ENCODE data around the gene EXOC2.

- TF ChIP-seq ATF3 (CRISPR knock-in tag; conservative IDR thresholded peaks at IDR 0.05) = no peak
- no peak for TF ChIP-seq CTCF (IDR thresholded peaks at IDR 0.05)
- no peak for TF ChIP-seq HMGA2 (CRISPR knock-in tag; IDR thresholded peaks at IDR 0.05)
- TF ChIP-seq ZMAT4 (CRISPR knock-in tag; IDR thresholded peaks at IDR 0.05) = no peak
- no peak for TF ChIP-seq STAT6 (CRISPR knock-in tag; conservative IDR thresholded peaks at IDR 0.05; ENCODE audit: low read depth)
- no peak for TF ChIP-seq FOXJ3 (CRISPR knock-in tag; IDR thresholded peaks at IDR 0.05; ENCODE audit: borderline replicate concordance)
- TF ChIP-seq JUN (CRISPR knock-in tag; IDR thresholded peaks at IDR 0.05) = no peak
- TF ChIP-seq HMGXB4 (CRISPR knock-in tag; IDR thresholded peaks at IDR 0.05) = no peak
- no peak for TF ChIP-seq KAT7 (CRISPR knock-in tag; IDR thresholded peaks at IDR 0.05; ENCODE audit: borderline replicate concordance)
- TF ChIP-seq ZSCAN18 (CRISPR knock-in tag; IDR thresholded peaks at IDR 0.05) = no peak
- no peak for TF ChIP-seq CREB1 (CRISPR knock-in tag; IDR thresholded peaks at IDR 0.05)
- no peak for TF ChIP-seq IRF1 (CRISPR knock-in tag; IDR thresholded peaks at IDR 0.05)
- TF ChIP-seq ZNF232 (CRISPR knock-in tag; IDR thresholded peaks at IDR 0.05) = no peak
- no peak for TF ChIP-seq TP53 (CRISPR knock-in tag; IDR thresholded peaks at IDR 0.05)
Observed at GRCh38 chr6:626236-626635, 66.7 kb downstream of the EXOC2 start.

All from WTC11 (cell line).